Colonic mucosa (tissue), 4 donors: Measurements from ENCODE around the gene ZSWIM8. TPM values are rescaled to one million over a fixed set of nuclear protein-coding genes. Genes with fewer than 3 reads are reported as not detected.

Experiments used
- DNase-seq: peaks from one replicate; pipeline ENCODE4 v3.0.0-alpha.2; 2020
- H3K27ac ChIP-seq: fragments of 200-600 bp; one replicate; pipeline ENCODE4 v1.8.0; 2021
- H3K27me3 ChIP-seq: fragments of 200-600 bp; one replicate; pipeline ENCODE4 v1.8.0; 2021
- H3K36me3 ChIP-seq: fragments of 200-600 bp; one replicate; pipeline ENCODE4 v1.8.0; 2021
- H3K4me1 ChIP-seq: fragments of 200-600 bp; one replicate; pipeline ENCODE4 v1.8.0; 2021; ENCODE audit warnings: mild to moderate bottlenecking
- H3K4me3 ChIP-seq: fragments of 200-600 bp; one replicate; pipeline ENCODE4 v1.8.0; 2021
- H3K9ac ChIP-seq, 2 donors: one replicate each; pipeline ENCODE4 v1.7.0; 2013; ENCODE audit warnings: control low read depth in 2 of 2, low read depth in 2 of 2, low read length in 2 of 2
- H3K9me3 ChIP-seq: fragments of 200-600 bp; one replicate; pipeline ENCODE4 v1.8.0; 2021
- intact Hi-C: fragments of 100-400 bp; cut with DNase I; formaldehyde crosslinking; loops from one replicate; pipeline ENCODE4 v1.14.1; 2022
- total RNA-seq, 2 donors: library from RNA; stranded (reverse); fragmentation: NEBNext Ultra II Directional in 1 of 2; extraction: Animal tissue kit (Norgen Biotek cat#: 25700) in 1 of 2; gene quantifications; one replicate each; pipeline ENCODE4 v1.2.1, GENCODE V29; 2021
- TF ChIP-seq, protein P1 (sequence below): fragments of 200-600 bp; IDR thresholded peaks from one replicate; pipeline ENCODE4 v1.8.0; 2022; ENCODE audit warnings: antibody characterized with exemption, mild to moderate bottlenecking
- donor health status: healthy.
- donor health status: DM: no; HTN: no; CAD: no.
- donor health status: DM: no; HTN: no; CAD: no.

Gene ZSWIM8
- total RNA-seq, 2 donors from 2014 or later = 74.7 to 77.1 TPM

DNA sequence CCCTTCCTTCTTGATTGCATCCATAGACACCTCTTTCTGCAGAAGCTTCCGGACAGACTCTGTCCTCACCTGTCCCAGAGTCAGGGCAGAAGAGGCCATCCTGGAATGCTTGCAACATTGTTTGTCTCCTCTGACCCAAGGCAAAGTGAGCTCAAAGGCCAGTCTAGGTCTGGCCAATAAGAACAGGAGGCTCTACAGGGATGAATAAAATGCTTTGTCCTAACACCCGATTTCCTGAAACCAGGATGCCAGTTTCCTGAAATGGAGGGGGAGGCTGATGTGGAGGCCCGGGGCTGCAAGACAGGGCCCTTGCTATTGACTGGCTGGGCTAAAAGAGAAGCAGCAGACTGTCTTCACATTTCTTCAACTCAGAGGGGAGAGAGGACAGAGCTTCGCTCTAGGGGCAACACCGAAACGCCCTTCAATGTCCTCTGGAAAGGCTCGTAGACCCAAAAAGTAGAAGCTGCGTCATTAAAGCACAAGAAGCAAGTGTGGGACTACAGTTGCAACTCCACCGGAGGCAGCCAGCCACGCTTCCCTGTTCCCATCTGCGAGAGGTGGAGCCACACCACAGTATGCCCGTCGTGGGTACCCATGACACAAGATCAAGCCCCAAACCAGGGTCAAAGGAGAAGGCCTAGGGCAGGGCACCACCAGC is 55.1 kb downstream of the ZSWIM8 start:
- TF ChIP-seq, protein P1, sequence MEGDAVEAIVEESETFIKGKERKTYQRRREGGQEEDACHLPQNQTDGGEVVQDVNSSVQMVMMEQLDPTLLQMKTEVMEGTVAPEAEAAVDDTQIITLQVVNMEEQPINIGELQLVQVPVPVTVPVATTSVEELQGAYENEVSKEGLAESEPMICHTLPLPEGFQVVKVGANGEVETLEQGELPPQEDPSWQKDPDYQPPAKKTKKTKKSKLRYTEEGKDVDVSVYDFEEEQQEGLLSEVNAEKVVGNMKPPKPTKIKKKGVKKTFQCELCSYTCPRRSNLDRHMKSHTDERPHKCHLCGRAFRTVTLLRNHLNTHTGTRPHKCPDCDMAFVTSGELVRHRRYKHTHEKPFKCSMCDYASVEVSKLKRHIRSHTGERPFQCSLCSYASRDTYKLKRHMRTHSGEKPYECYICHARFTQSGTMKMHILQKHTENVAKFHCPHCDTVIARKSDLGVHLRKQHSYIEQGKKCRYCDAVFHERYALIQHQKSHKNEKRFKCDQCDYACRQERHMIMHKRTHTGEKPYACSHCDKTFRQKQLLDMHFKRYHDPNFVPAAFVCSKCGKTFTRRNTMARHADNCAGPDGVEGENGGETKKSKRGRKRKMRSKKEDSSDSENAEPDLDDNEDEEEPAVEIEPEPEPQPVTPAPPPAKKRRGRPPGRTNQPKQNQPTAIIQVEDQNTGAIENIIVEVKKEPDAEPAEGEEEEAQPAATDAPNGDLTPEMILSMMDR = no peak
- peaks cover 11% of the 10 kb centered on the region for H3K36me3 ChIP-seq
- intact Hi-C loops = no loop called here
- no peak overlapping the region for H3K9ac ChIP-seq
- no peak overlapping the region for H3K27ac ChIP-seq
- H3K9me3 ChIP-seq = no peaks in the 10 kb centered on the region
- H3K27me3 ChIP-seq = no peaks in the 10 kb centered on the region
- DNase-seq = no peak
- no peaks in the 10 kb centered on the region for H3K4me1 ChIP-seq
- no peak overlapping the region for H3K4me3 ChIP-seq

DNA sequence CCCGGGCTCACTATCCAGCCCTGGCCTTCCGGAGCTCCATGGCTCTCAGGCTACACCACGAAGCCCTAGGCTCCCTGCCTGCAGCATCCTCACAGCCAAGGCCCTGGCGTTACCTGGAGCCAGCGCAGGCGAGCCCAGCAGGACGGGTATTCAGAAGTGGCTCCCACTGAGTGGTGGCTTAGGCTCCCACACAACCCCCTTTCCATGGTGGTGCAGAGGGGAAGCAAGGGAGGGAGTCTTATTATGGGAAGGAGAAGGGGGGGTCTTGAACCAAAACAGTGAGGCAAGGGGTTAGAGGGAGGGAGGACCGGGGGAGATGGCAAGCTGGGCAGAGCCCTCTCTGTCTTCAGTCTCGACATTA is 55.6 kb downstream of the ZSWIM8 start:
- no peaks in the 10 kb centered on the region for H3K9me3 ChIP-seq
- no peaks in the 10 kb centered on the region for H3K4me1 ChIP-seq
- no peak for DNase-seq
- intact Hi-C loops = no loop called here
- no peak overlapping the region for H3K9ac ChIP-seq
- TF ChIP-seq, protein P1 = no peak
- no peak overlapping the region for H3K27ac ChIP-seq
- H3K27me3 ChIP-seq = no peaks in the 10 kb centered on the region
- H3K4me3 ChIP-seq = no peak overlapping the region
- H3K36me3 ChIP-seq = peaks cover 11% of the 10 kb centered on the region

DNA sequence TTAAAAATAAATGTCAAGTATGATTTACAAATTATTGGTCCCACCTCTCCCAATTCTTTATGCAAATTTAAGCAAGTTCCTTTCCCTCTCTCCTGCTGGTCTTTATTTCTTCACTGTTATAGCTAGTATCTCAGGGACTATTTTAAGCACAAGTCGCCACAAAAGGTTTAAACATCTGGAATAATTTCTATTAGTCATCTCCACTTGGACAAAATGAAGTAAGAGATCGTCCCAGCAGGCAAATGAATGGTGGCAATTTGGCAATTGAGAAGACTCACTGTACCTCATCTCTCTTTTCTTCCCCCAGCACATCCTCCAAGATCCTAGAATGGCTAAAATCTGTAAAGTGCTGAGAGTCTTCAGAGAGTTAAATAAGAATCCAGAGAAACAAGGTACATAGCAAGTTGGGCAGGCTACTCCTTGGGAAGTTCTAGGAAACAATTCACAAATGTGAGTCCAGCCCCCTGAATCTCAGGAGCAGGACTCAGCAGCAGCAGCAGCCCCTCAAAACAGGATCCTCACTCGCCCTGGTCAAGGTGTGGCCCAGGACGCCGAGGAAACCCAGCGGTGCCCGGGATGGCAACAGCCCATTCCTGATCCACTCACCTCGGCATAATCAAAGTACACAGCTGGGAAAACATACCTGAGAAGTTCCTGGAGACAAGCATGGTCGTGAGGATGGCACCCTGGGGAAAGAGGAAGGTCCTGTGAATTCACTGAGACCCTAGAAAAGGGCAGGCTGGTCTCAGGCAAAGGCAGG is 56.3 kb downstream of the ZSWIM8 start:
- H3K27me3 ChIP-seq = no peaks in the 10 kb centered on the region
- TF ChIP-seq, protein P1 = no peak
- H3K9ac ChIP-seq = no peak overlapping the region
- H3K36me3 ChIP-seq = peaks cover 14% of the 10 kb centered on the region
- no peak overlapping the region for H3K27ac ChIP-seq
- intact Hi-C loops = no loop called here
- no peaks in the 10 kb centered on the region for H3K4me1 ChIP-seq
- H3K9me3 ChIP-seq = no peaks in the 10 kb centered on the region
- no peak overlapping the region for H3K4me3 ChIP-seq
- no peak for DNase-seq

DNA sequence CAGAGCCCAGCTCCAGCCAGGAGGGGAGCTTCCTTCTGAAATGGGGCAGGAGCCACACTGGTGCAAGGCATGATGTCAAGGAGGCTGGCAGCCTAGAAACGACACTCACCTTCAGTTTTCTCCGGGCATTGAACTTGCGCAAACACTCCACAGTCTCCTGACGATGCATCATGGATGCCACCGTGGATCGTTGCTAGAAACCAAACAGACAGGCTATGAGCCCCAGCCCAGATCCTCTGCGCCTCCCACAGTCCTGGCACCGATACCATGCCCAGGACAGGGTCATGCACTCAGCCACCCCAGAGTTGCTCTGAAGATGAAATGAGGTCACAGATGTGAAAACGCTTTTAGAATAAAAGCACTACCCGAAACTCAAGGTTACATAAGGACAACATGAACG is 56.9 kb downstream of the ZSWIM8 start:
- peaks cover 19% of the 10 kb centered on the region for H3K36me3 ChIP-seq
- no peak overlapping the region for H3K4me3 ChIP-seq
- intact Hi-C loops = no loop called here
- no peak for DNase-seq
- H3K4me1 ChIP-seq = no peaks in the 10 kb centered on the region
- H3K9me3 ChIP-seq = no peaks in the 10 kb centered on the region
- TF ChIP-seq, protein P1 = no peak
- H3K27ac ChIP-seq = no peak overlapping the region
- H3K27me3 ChIP-seq = no peaks in the 10 kb centered on the region
- H3K9ac ChIP-seq = no peak overlapping the region

DNA sequence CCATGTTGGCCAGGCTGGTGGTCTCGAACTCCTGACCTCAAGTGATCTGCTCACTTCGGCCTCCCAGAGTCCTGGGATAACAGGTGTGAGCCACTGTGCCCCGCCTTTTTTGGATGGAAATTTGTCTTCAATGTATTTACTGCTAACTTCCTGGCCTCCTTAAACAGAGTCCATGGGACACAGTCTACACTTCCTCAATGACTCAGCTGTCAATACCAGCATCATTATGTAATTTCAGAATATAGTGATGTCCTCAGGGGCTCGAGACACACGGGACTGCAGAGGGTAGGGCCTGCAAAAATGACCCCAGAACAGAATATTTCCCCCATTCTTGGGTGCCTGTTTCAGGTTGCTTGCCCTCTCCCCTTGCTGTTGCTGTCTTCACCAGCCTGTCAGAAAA is 57.9 kb downstream of the ZSWIM8 start:
- DNase-seq = no peak
- no peak overlapping the region for H3K27ac ChIP-seq
- intact Hi-C loops = no loop called here
- peaks cover 21% of the 10 kb centered on the region for H3K36me3 ChIP-seq
- H3K9ac ChIP-seq = no peak overlapping the region
- no peaks in the 10 kb centered on the region for H3K27me3 ChIP-seq
- no peaks in the 10 kb centered on the region for H3K4me1 ChIP-seq
- H3K9me3 ChIP-seq = no peaks in the 10 kb centered on the region
- TF ChIP-seq, protein P1 = no peak
- no peak overlapping the region for H3K4me3 ChIP-seq
